ENCODE measurements around the gene FBXO28.

The FBXO28 gene

GRCh38 chr1:224149709-224150108 lies 35.8 kb downstream of the FBXO28 start:
- no peak for TF ChIP-seq CTCF (IDR thresholded peaks at IDR 0.05; ENCODE audit: low read depth, low read length)
- no peak overlapping the region for H3K4me3 ChIP-seq (ENCODE audit: low read depth, low read length)

GRCh38 chr1:224151117-224151516 lies 37.2 kb downstream of the FBXO28 start:
- no peak overlapping the region for H3K4me3 ChIP-seq (ENCODE audit: low read depth, low read length)
- no peak for TF ChIP-seq CTCF (IDR thresholded peaks at IDR 0.05; ENCODE audit: low read depth, low read length)

GRCh38 chr1:224157316-224157715 lies 43.4 kb downstream of the FBXO28 start:
- H3K4me3 ChIP-seq (ENCODE audit: low read depth, low read length) = no peak overlapping the region
- no peak for TF ChIP-seq CTCF (IDR thresholded peaks at IDR 0.05; ENCODE audit: low read depth, low read length)

- H3K4me3 ChIP-seq (ENCODE audit: low read depth, low read length) = no peak overlapping the region
- no peak for TF ChIP-seq CTCF (IDR thresholded peaks at IDR 0.05; ENCODE audit: low read depth, low read length)
Observed at GRCh38 chr1:224159541-224159940, 45.6 kb downstream of the FBXO28 start.

GRCh38 chr1:224160171-224160682 lies 46.3 kb downstream of the FBXO28 start:
- no peak for TF ChIP-seq CTCF (IDR thresholded peaks at IDR 0.05; ENCODE audit: low read depth, low read length)
- H3K4me3 ChIP-seq (ENCODE audit: low read depth, low read length) = no peak overlapping the region

- no peak overlapping the region for H3K4me3 ChIP-seq (ENCODE audit: low read depth, low read length)
- TF ChIP-seq CTCF (IDR thresholded peaks at IDR 0.05; ENCODE audit: low read depth, low read length) = no peak
Observed at GRCh38 chr1:224162768-224163167, 48.9 kb downstream of the FBXO28 start.

GRCh38 chr1:224163311-224163710 lies 49.4 kb downstream of the FBXO28 start:
- no peak overlapping the region for H3K4me3 ChIP-seq (ENCODE audit: low read depth, low read length)
- TF ChIP-seq CTCF (IDR thresholded peaks at IDR 0.05; ENCODE audit: low read depth, low read length) = no peak
